ENCODE results near the gene TAT.

DNA sequence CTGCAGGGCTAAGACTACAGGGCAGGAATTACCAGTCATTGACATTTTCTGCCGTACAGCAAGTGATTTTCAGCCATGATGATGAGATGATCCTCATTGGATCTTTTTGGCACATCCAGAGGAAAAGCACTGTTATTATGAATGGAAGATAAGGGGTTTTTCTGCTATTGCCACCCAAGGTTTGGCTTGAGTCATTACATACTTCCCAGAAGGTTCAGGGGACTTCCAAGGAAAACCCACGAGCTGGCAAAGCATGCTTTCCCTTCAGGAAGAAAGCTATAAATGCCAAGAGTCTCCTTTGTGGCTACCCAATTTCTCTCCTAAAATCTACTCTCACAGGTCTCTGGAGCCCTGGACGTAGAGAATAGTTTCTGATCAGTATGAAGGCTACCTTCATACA, 44.5 kb downstream of the TAT start:
- no peak for TF ChIP-seq POLR2A (IDR thresholded peaks at IDR 0.05)
- TF ChIP-seq CTCF (IDR thresholded peaks at IDR 0.05), result no peak

All from right lobe of liver (tissue), 4 donors.